ENCODE measurements around the gene LILRA1. TPM values are rescaled to one million over a fixed set of nuclear protein-coding genes. Genes with fewer than 3 reads are reported as not detected.
"Not testable (repeated sequence)": the region's sequence is repeated elsewhere in the genome, so short reads cannot be mapped to it uniquely, and the experiment has no call there.

Gene LILRA1
- total and polyA plus RNA-seq, 10 donors, result 3.4 to 65.0 (median 35.4) TPM

GRCh38 chr19:54624934-54625730, 31.7 kb downstream of the LILRA1 start:
- H3K27me3 ChIP-seq (replicated peaks in 1 of 7), result peaks cover 0 to 11% (median 0%) of the 10 kb centered on the region in 7 donors
- peak; percentile 74 for DNase-seq
- H3K4me3 ChIP-seq, result peak overlapping the region in 1 of 8 donors; percentile 49
- 45 to 86% (median 53%) methylated on average over 6 to 12 of the region's 15 CpGs for whole genome bisulfite sequencing, 5 donors
- peaks cover 0 to 14% (median 0%) of the 10 kb centered on the region in 6 donors for H3K36me3 ChIP-seq
- peaks cover 0 to 93% (median 38%) of the 10 kb centered on the region in 6 donors for H3K4me1 ChIP-seq
- H3K27ac ChIP-seq, result peak overlapping the region in 5 of 8 donors; percentile 69 to 91 (median 83)
- TF ChIP-seq POLR2AphosphoS5 (IDR thresholded peaks at IDR 0.05), result peak; percentile 28 to 57 (median 40)
- H3K9me3 ChIP-seq; intact Hi-C loops (cut with DNase I; ENCODE audit: low total_unique reads): not testable (repeated sequence)

- peaks cover 0 to 4% (median 0%) of the 10 kb centered on the region in 8 donors for H3K9me3 ChIP-seq
- peak overlapping the region in 1 of 8 donors; percentile 62 for H3K27ac ChIP-seq
- peaks cover 0 to 17% (median 0%) of the 10 kb centered on the region in 6 donors for H3K36me3 ChIP-seq
- TF ChIP-seq POLR2A (IDR thresholded peaks at IDR 0.05), result no peak
- TF ChIP-seq POLR2AphosphoS5 (IDR thresholded peaks at IDR 0.05), result no peak
- no peak for TF ChIP-seq CTCF (IDR thresholded peaks at IDR 0.05 in 8 of 11, conservative IDR thresholded peaks at IDR 0.05 in 3 of 11)
- no peak overlapping the region for H3K4me3 ChIP-seq
- 78 to 92% (median 88%) methylated on average over 8 of the region's 8 CpGs for WGBS, 5 donors
- peaks cover 0 to 92% (median 41%) of the 10 kb centered on the region in 6 donors for H3K4me1 ChIP-seq
- intact Hi-C loops (cut with DNase I; ENCODE audit: low total_unique reads), result no loop called here
- H3K27me3 ChIP-seq (replicated peaks in 1 of 7), result peaks cover 0 to 11% (median 0%) of the 10 kb centered on the region in 7 donors
- DNase-seq, result peak; percentile 69
These were observed 33.3 kb downstream of the LILRA1 start for GRCh38 chr19:54626757-54627156.

- H3K27ac ChIP-seq, result peak overlapping the region in 3 of 8 donors; percentile 18 to 62 (median 34)
- H3K4me3 ChIP-seq; intact Hi-C loops (cut with DNase I; ENCODE audit: low total_unique reads); DNase-seq; H3K9me3 ChIP-seq: not testable (repeated sequence)
- peaks cover 0 to 29% (median under 1%) of the 10 kb centered on the region in 6 donors for H3K36me3 ChIP-seq
- peaks cover 0 to 85% (median 38%) of the 10 kb centered on the region in 6 donors for H3K4me1 ChIP-seq
- 45 to 77% (median 68%) methylated on average over 4 of the region's 4 CpGs for WGBS, 5 donors
- H3K27me3 ChIP-seq (replicated peaks in 1 of 7), result peaks cover 0 to 13% (median 0%) of the 10 kb centered on the region in 7 donors
These were observed 34.5 kb downstream of the LILRA1 start for GRCh38 chr19:54627912-54628311.

GRCh38 chr19:54630262-54630661, 36.8 kb downstream of the LILRA1 start, which contains the start of gene LILRB1:
Gene LILRB1, plus strand, starts transcription at chr19:54630484. Its CDS starts 590 bp downstream, at chr19:54631074.
- Histone ChIP-seq H3K4me3 (peak within 1 kb of the TSS in 6 of 8 donors; percentile 2 to 59 (median 30)), H3K36me3 (peaks cover 0 to 51% (median 7%) of the 10 kb centered on the region in 6 donors), H3K27ac (peak within 1 kb of the TSS in 5 of 8 donors; percentile 18 to 83 (median 73)), H3K27me3 (replicated peaks in 1 of 7) (peaks cover 0 to 26% (median 0%) of the 10 kb centered on the region in 7 donors), H3K4me1 (peaks cover 0 to 66% (median 29%) of the 10 kb centered on the region in 6 donors)
- intact Hi-C loops (cut with DNase I; ENCODE audit: low total_unique reads); H3K9me3 ChIP-seq: not testable (repeated sequence)
- 19 to 32% (median 23%) methylated on average over 9 of the region's 9 CpGs for WGBS, 5 donors
- TF ChIP-seq POLR2AphosphoS5 (IDR thresholded peaks at IDR 0.05), result peak in 2 of 3 donors; percentile 40 to 46
- peak; percentile 45 for DNase-seq

- H3K4me1 ChIP-seq, result peaks cover 0 to 62% (median 27%) of the 10 kb centered on the region in 6 donors
- WGBS, 5 donors, result 16 to 48% (median 39%) methylated on average over 3 to 6 of the region's 6 CpGs
- intact Hi-C loops (cut with DNase I; ENCODE audit: low total_unique reads), result no loop called here
- H3K4me3 ChIP-seq, result peak overlapping the region in 6 of 8 donors; percentile 2 to 59 (median 30)
- peaks cover 0 to 56% (median 7%) of the 10 kb centered on the region in 6 donors for H3K36me3 ChIP-seq
- TF ChIP-seq CTCF (IDR thresholded peaks at IDR 0.05 in 8 of 11, conservative IDR thresholded peaks at IDR 0.05 in 3 of 11) (no peak), POLR2AphosphoS5 (IDR thresholded peaks at IDR 0.05) (peak in 1 of 3 donors; percentile 22)
- H3K9me3 ChIP-seq, result peaks cover 0 to 4% (median 0%) of the 10 kb centered on the region in 8 donors
- H3K27me3 ChIP-seq (replicated peaks in 1 of 7), result peaks cover 0 to 26% (median 0%) of the 10 kb centered on the region in 7 donors
- no peak for DNase-seq
- peak overlapping the region in 5 of 8 donors; percentile 18 to 83 (median 73) for H3K27ac ChIP-seq
These were observed 37.4 kb downstream of the LILRA1 start for GRCh38 chr19:54630782-54631181.

- 72 to 84% (median 80%) methylated on average over 20 to 23 of the region's 23 CpGs for WGBS, 5 donors
- DNase-seq; intact Hi-C loops (cut with DNase I; ENCODE audit: low total_unique reads): not testable (repeated sequence)
These were observed 38.3 kb downstream of the LILRA1 start for GRCh38 chr19:54631489-54632337.

GRCh38 chr19:54632517-54632916, 39.1 kb downstream of the LILRA1 start:
- H3K27ac ChIP-seq; H3K4me3 ChIP-seq; DNase-seq; intact Hi-C loops (cut with DNase I; ENCODE audit: low total_unique reads); H3K9me3 ChIP-seq: not testable (repeated sequence)
- Histone ChIP-seq H3K4me1 (peaks cover 0 to 45% (median 26%) of the 10 kb centered on the region in 6 donors), H3K27me3 (replicated peaks in 1 of 7) (peaks cover 0 to 26% (median 0%) of the 10 kb centered on the region in 7 donors), H3K36me3 (peaks cover 0 to 61% (median 7%) of the 10 kb centered on the region in 6 donors)
- WGBS, 5 donors, result 81 to 100% (median 85%) methylated on average over 5 to 16 of the region's 16 CpGs

More at GRCh38 chr19:54631489-54632337, 38.3 kb downstream of the LILRA1 start:
- peaks cover 0 to 64% (median 7%) of the 10 kb centered on the region in 6 donors for H3K36me3 ChIP-seq
- H3K4me1 ChIP-seq, result peaks cover 0 to 52% (median 26%) of the 10 kb centered on the region in 6 donors
- H3K27ac ChIP-seq, result peak overlapping the region in 1 of 8 donors; percentile 83
- H3K9me3 ChIP-seq, result not testable (repeated sequence)
- H3K27me3 ChIP-seq (replicated peaks in 1 of 7), result peaks cover 0 to 26% (median 0%) of the 10 kb centered on the region in 7 donors
- peak overlapping the region in 1 of 8 donors; percentile 59 for H3K4me3 ChIP-seq

All from spleen (tissue), 11 donors.